Ishikawa (cell line): ENCODE results near the gene APOC3.

Experiments used
- EP300 ChIP-seq: IDR thresholded peaks from 2 replicates; pipeline ENCODE4 v1.6.1; 2012; ENCODE audit warnings: borderline replicate concordance
- MAX ChIP-seq: IDR thresholded peaks from 2 replicates; pipeline ENCODE4 v1.6.1; 2012
- NFIC ChIP-seq: IDR thresholded peaks from 2 replicates; pipeline ENCODE4 v1.6.1; 2012
- RAD21 ChIP-seq: IDR thresholded peaks from 2 replicates; pipeline ENCODE4 v1.6.1; 2012; ENCODE audit warnings: low read depth
- REST ChIP-seq: IDR thresholded peaks from 2 replicates; pipeline ENCODE4 v1.6.1; 2012; ENCODE audit warnings: low read depth, mild to moderate bottlenecking
- TEAD4 ChIP-seq: IDR thresholded peaks from 2 replicates; pipeline ENCODE4 v1.6.1; 2012
- YY1 ChIP-seq: IDR thresholded peaks from 2 replicates; pipeline ENCODE4 v1.6.1; 2012; ENCODE audit warnings: low read depth
- ZBTB7A ChIP-seq: IDR thresholded peaks from 2 replicates; pipeline ENCODE4 v1.6.1; 2012; ENCODE audit warnings: low read depth

- TF ChIP-seq YY1 (no peak), TEAD4 (no peak), RAD21 (no peak), NFIC (no peak), ZBTB7A (no peak), EP300 (no peak), REST (no peak), MAX (no peak)
These were observed 7.8 kb downstream of the APOC3 start, which contains the start of gene APOA1 for GRCh38 chr11:116837231-116838091.
